ENCODE results near the gene RNF19B.

RNF19B gene

GRCh38 chr1:32969566-32969965, 5.0 kb upstream of the RNF19B start:
- Histone ChIP-seq H3K27ac (ENCODE audit: low read length) (no peak overlapping the region), H2AFZ (ENCODE audit: low read depth, low read length) (no peak overlapping the region), H3K27me3 (ENCODE audit: insufficient read depth, low read length, poor library complexity) (no peaks in the 10 kb centered on the region), H3K9ac (ENCODE audit: low read depth, low read length) (no peak overlapping the region), H3K79me2 (ENCODE audit: insufficient read depth, low read length) (no peaks in the 10 kb centered on the region), H3K4me1 (ENCODE audit: insufficient read depth, low read length) (peaks cover 10% of the 10 kb centered on the region), H3K36me3 (ENCODE audit: insufficient read depth, low read length) (no peaks in the 10 kb centered on the region), H3K4me3 (ENCODE audit: low read depth in 1 of 2, low read length in 2 of 2) (no peak overlapping the region), H4K20me1 (ENCODE audit: insufficient read depth, low read length) (no peaks in the 10 kb centered on the region), H3K9me3 (ENCODE audit: insufficient read depth, low read length, severe bottlenecking) (no peaks in the 10 kb centered on the region), H3K4me2 (ENCODE audit: insufficient read depth, low read length) (no peak overlapping the region)
- DNase-seq, result no peak
- ATAC-seq (ENCODE audit: insufficient read depth, low read depth), result no peak
- TF ChIP-seq CTCF (IDR thresholded peaks at IDR 0.05; ENCODE audit: borderline replicate concordance, extremely low read depth, low read length, poor library complexity, severe bottlenecking) (no peak), EZH2 (IDR thresholded peaks at IDR 0.05; ENCODE audit: borderline replicate concordance, low read depth, low read length, severe bottlenecking) (no peak)

DNA sequence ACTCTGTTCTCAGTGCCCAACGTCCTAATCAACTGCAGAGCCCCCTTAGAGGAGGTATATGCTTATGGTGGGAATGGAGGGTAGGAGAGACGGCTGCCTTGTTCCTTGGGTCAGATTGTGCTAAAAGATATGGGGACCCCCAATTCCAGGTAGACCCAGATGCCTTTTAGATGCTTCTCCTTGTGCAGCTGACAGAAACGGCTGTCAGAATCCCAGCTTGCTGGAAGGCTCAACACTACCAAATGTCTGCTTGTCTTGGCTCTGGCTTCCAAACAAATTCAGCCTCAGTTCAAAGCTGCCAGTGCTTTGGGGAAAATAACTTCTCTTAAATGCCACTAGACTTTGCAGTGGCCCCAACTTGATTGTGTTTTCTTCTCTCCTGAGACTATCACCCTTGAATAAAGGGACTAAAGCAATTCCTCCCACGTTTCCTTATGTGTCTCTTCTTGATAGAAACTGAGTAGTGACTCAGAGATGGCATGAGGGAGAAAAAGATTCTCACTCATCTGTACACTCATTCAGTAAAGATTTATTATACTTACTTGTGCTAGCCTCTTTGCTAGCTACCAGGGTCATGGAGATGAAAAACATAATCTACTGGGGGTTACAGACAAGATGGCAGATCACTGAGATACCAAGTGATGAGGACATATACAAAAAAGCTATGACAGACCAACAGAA, 3.4 kb upstream of the RNF19B start:
- no peak overlapping the region for H3K4me2 ChIP-seq (ENCODE audit: insufficient read depth, low read length)
- TF ChIP-seq EZH2 (IDR thresholded peaks at IDR 0.05; ENCODE audit: borderline replicate concordance, low read depth, low read length, severe bottlenecking) (no peak), CTCF (IDR thresholded peaks at IDR 0.05; ENCODE audit: borderline replicate concordance, extremely low read depth, low read length, poor library complexity, severe bottlenecking) (no peak)
- H3K36me3 ChIP-seq (ENCODE audit: insufficient read depth, low read length), result no peaks in the 10 kb centered on the region
- ATAC-seq (ENCODE audit: insufficient read depth, low read depth) (no peak), DNase-seq (no peak)
- no peaks in the 10 kb centered on the region for H3K27me3 ChIP-seq (ENCODE audit: insufficient read depth, low read length, poor library complexity)
- H3K4me1 ChIP-seq (ENCODE audit: insufficient read depth, low read length), result peaks cover 19% of the 10 kb centered on the region
- peaks cover 2% of the 10 kb centered on the region for H4K20me1 ChIP-seq (ENCODE audit: insufficient read depth, low read length)
- H3K79me2 ChIP-seq (ENCODE audit: insufficient read depth, low read length), result peaks cover 9% of the 10 kb centered on the region
- H3K4me3 ChIP-seq (ENCODE audit: low read depth in 1 of 2, low read length in 2 of 2), result no peak overlapping the region
- no peak overlapping the region for H3K9ac ChIP-seq (ENCODE audit: low read depth, low read length)
- H3K27ac ChIP-seq (ENCODE audit: low read length), result no peak overlapping the region
- no peak overlapping the region for H2AFZ ChIP-seq (ENCODE audit: low read depth, low read length)
- no peaks in the 10 kb centered on the region for H3K9me3 ChIP-seq (ENCODE audit: insufficient read depth, low read length, severe bottlenecking)

- Histone ChIP-seq H2AFZ (ENCODE audit: low read depth, low read length) (no peak overlapping the region), H3K4me2 (ENCODE audit: insufficient read depth, low read length) (no peak overlapping the region), H3K4me1 (ENCODE audit: insufficient read depth, low read length) (peaks cover 30% of the 10 kb centered on the region), H3K79me2 (ENCODE audit: insufficient read depth, low read length) (peaks cover 20% of the 10 kb centered on the region), H4K20me1 (ENCODE audit: insufficient read depth, low read length) (peaks cover 11% of the 10 kb centered on the region), H3K27ac (ENCODE audit: low read length) (no peak overlapping the region), H3K27me3 (ENCODE audit: insufficient read depth, low read length, poor library complexity) (no peaks in the 10 kb centered on the region), H3K9me3 (ENCODE audit: insufficient read depth, low read length, severe bottlenecking) (no peaks in the 10 kb centered on the region), H3K36me3 (ENCODE audit: insufficient read depth, low read length) (no peaks in the 10 kb centered on the region), H3K4me3 (ENCODE audit: low read depth in 1 of 2, low read length in 2 of 2) (no peak overlapping the region), H3K9ac (ENCODE audit: low read depth, low read length) (no peak overlapping the region)
- DNase-seq (no peak), ATAC-seq (ENCODE audit: insufficient read depth, low read depth) (no peak)
- TF ChIP-seq EZH2 (IDR thresholded peaks at IDR 0.05; ENCODE audit: borderline replicate concordance, low read depth, low read length, severe bottlenecking) (no peak), CTCF (IDR thresholded peaks at IDR 0.05; ENCODE audit: borderline replicate concordance, extremely low read depth, low read length, poor library complexity, severe bottlenecking) (no peak)
These were observed 2.3 kb upstream of the RNF19B start for GRCh38 chr1:32966900-32967299.
